GM23338 (cell line): ENCODE measurements around the gene PLAAT1.

Experiments used
- CTCF ChIP-seq, 2 experiments: fragments of 200-600 bp in 1 of 2; sonication (generic) in 1 of 2; conservative IDR thresholded peaks; 2 replicates each; pipeline versions ENCODE4 v1.5.1 to v1.6.1; 2016 to 2017; ENCODE audit warnings: antibody characterized with exemption in 2 of 2, low read depth in 2 of 2, mild to moderate bottlenecking in 2 of 2, moderate library complexity in 1 of 2
- EZH2 ChIP-seq: fragments of 200-600 bp; sonication (generic); IDR thresholded peaks from one replicate; pipeline ENCODE4 v1.8.0; 2017; ENCODE audit warnings: antibody characterized with exemption, mild to moderate bottlenecking, low read depth; ENCODE audit not compliant: unreplicated experiment
- EZH2phosphoT487 ChIP-seq: fragments of 200-600 bp; sonication (generic); IDR thresholded peaks from one replicate; pipeline ENCODE4 v1.8.1; 2018; ENCODE audit warnings: antibody characterized with exemption; ENCODE audit not compliant: unreplicated experiment
- NANOG ChIP-seq: IDR thresholded peaks from 2 replicates; pipeline ENCODE4 v1.6.1; 2016; ENCODE audit warnings: antibody characterized with exemption, borderline replicate concordance
- POLR2AphosphoS5 ChIP-seq: IDR thresholded peaks from 2 replicates; pipeline ENCODE4 v1.6.1; 2016; ENCODE audit warnings: antibody characterized with exemption, low read depth
- REST ChIP-seq: IDR thresholded peaks from one replicate; pipeline ENCODE4 v1.6.1; 2018; ENCODE audit warnings: antibody characterized with exemption; ENCODE audit not compliant: unreplicated experiment
- STAT1 ChIP-seq: IDR thresholded peaks from one replicate; pipeline ENCODE4 v1.6.1; 2016; ENCODE audit warnings: antibody characterized with exemption; ENCODE audit not compliant: unreplicated experiment
- ZNF114 ChIP-seq: fragments of 250-450 bp; sonication (Bioruptor Pico); IDR thresholded peaks from 2 replicates; pipeline ENCODE4 v1.5.0; 2020; ENCODE audit warnings: mild to moderate bottlenecking, moderate library complexity
- ZNF331 ChIP-seq: fragments of 250-450 bp; sonication (Bioruptor Pico); IDR thresholded peaks from 2 replicates; pipeline ENCODE4 v1.5.0; 2020; ENCODE audit warnings: low read depth, mild to moderate bottlenecking, moderate library complexity

- TF ChIP-seq CTCF (conservative IDR thresholded peaks at IDR 0.05; ENCODE audit: low read depth in 2 of 2) (no peak), ZNF331 (no peak), POLR2AphosphoS5 (no peak), EZH2 (no peak), EZH2phosphoT487 (no peak), REST (no peak), NANOG (no peak), ZNF114 (CRISPR knock-in tag) (no peak), STAT1 (no peak)
These were observed 11.1 kb upstream of the PLAAT1 start for GRCh38 chr3:193229851-193230420.
